Lung (tissue), 12 donors: ENCODE data around the gene EXOSC2. TPM values are rescaled to one million over a fixed set of nuclear protein-coding genes. Genes with fewer than 3 reads are reported as not detected.

Experiments
- ATAC-seq: fragments of 200-7000 bp; cut with Tn5 transposase; one replicate; pipeline ENCODE4 v1.9.1; 2020; ENCODE audit warnings: moderate number of reproducible peaks; ENCODE audit not compliant: insufficient read depth, low FRiP score
- DNase-seq, 3 donors: peaks; one replicate each; pipeline ENCODE4 v3.0.0-alpha.2; 2013 to 2017
- H3K27ac ChIP-seq, 2 donors: one replicate each; pipeline ENCODE4 v1.5.1; 2013; ENCODE audit warnings: mild to moderate bottlenecking in 2 of 2, moderate library complexity in 2 of 2, control low read depth in 1 of 2, inconsistent platforms in 1 of 2, low read depth in 1 of 2, low read length in 1 of 2
- H3K27me3 ChIP-seq, 3 donors: one replicate each; pipeline ENCODE4 v1.5.1; 2013; ENCODE audit warnings: low read length in 2 of 3; ENCODE audit not compliant: control insufficient read depth in 3 of 3, insufficient read depth in 3 of 3
- H3K36me3 ChIP-seq, 4 donors: one replicate each; pipeline ENCODE4 v1.5.1; 2013; ENCODE audit warnings: low read length in 4 of 4, mild to moderate bottlenecking in 1 of 4, moderate library complexity in 1 of 4; ENCODE audit not compliant: control insufficient read depth in 4 of 4, insufficient read depth in 4 of 4
- H3K4me1 ChIP-seq, 5 donors: one replicate each; pipeline ENCODE4 v1.5.1; 2013; ENCODE audit warnings: low read length in 5 of 5, mild to moderate bottlenecking in 2 of 5, moderate library complexity in 1 of 5; ENCODE audit not compliant: control insufficient read depth in 5 of 5, insufficient read depth in 5 of 5
- H3K4me3 ChIP-seq: one replicate; pipeline ENCODE4 v1.5.1; 2013; ENCODE audit warnings: mild to moderate bottlenecking, control low read depth, moderate library complexity
- H3K9ac ChIP-seq, 2 donors: one replicate each; pipeline ENCODE4 v1.5.1; 2013; ENCODE audit warnings: low read length in 2 of 2, control low read depth in 1 of 2; ENCODE audit not compliant: insufficient read depth in 1 of 2
- H3K9me3 ChIP-seq, 4 donors: one replicate each; pipeline ENCODE4 v1.5.1; 2013; ENCODE audit warnings: low read length in 3 of 4, mild to moderate bottlenecking in 1 of 4, moderate library complexity in 1 of 4; ENCODE audit not compliant: control insufficient read depth in 4 of 4, insufficient read depth in 3 of 4
- WGBS, 2 donors: extraction: QIAGEN DNeasy Blood & Tissue Kit; methylation state at CpG; one replicate each; pipeline ENCODE4 v1.1.7; 2013; 5-methylcytosine and 5-hydroxymethylcytosine counted together
- polyA plus RNA-seq, 2 donors: library from polyadenylated mRNA; stranded (reverse); fragments of 200-250 nt; gene quantifications; one replicate each; pipeline ENCODE4 v1.2.1, GENCODE V29; 2013
- total RNA-seq, 2 donors: library from RNA; depleted of rRNA in 1 of 2; stranded (reverse); fragments of >200 nt in 1 of 2; gene quantifications; one replicate each; pipeline ENCODE4 v1.2.1, GENCODE V29; 2014 to 2021
- TF ChIP-seq, protein P1 (sequence below): IDR thresholded peaks from 2 replicates; pipeline ENCODE4 v1.5.1; 2012; ENCODE audit warnings: mild to moderate bottlenecking; ENCODE audit errors: control extremely low read depth, extremely low read depth
- donor health status: control.
- donor health status: control.
- donor health status: Bipolar disorder and iron deficiency.
- donor health status: healthy.
- donor health status: DM: yes; HTN: yes; CAD: no.

Gene EXOSC2
- total and polyA plus RNA-seq, 4 donors = 15.3 to 23.0 (median 19.0) TPM

DNA sequence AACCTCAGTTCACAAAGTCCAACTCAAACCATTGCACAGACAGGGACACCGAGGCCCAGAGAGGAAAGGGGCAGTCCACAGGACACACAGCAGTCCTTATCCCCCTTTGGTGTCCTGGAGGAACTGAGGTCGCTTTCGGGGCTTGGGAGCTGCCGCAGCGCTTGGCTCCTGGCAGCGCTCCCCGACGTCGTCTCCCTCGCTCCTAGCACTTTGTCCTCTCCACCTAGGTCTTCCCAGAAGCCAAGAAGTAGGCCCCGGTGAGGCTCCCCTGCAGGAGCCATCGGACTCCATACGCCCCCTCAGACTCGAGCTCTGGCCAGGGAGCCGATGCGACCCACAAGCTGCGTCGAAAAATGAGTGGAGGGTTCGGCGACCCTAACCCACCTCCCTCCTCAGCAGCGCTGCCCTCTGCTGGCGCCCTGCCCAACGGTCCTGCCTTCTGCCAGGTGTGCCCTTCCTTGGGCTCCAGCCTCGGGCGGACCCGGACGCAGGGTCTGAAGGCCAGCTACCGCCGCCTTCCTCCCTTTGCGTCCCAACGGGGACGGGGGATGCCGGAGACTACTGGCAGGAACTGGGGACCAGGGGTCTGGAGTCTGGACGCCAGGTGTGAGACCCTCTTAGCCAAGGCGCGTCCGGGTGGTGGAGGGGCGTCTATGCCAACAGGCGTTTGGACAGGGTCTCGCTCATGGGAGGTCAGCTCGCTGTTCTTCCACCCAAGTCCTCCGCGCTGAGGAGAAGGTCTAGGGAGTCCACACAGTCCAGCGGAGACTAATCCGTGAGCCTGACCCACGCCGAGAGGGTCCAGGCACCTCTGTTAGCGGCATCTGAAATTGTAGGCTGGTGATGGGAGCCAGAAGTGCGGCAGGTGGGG, 31.2 kb upstream of the EXOSC2 start:
- H3K27ac ChIP-seq = no peak overlapping the region
- WGBS, 2 donors = 7% methylated on average over 49 of the region's 49 CpGs
- H3K4me1 ChIP-seq = peaks cover 0 to 28% (median 4%) of the 10 kb centered on the region in 5 donors
- H3K9me3 ChIP-seq = peaks cover 0 to 7% (median 0%) of the 10 kb centered on the region in 4 donors
- DNase-seq = no peak
- peaks cover 10 to 82% (median 64%) of the 10 kb centered on the region in 3 donors for H3K27me3 ChIP-seq
- ATAC-seq = no peak
- no peak overlapping the region for H3K4me3 ChIP-seq
- no peaks in the 10 kb centered on the region for H3K36me3 ChIP-seq
- TF ChIP-seq, protein P1, sequence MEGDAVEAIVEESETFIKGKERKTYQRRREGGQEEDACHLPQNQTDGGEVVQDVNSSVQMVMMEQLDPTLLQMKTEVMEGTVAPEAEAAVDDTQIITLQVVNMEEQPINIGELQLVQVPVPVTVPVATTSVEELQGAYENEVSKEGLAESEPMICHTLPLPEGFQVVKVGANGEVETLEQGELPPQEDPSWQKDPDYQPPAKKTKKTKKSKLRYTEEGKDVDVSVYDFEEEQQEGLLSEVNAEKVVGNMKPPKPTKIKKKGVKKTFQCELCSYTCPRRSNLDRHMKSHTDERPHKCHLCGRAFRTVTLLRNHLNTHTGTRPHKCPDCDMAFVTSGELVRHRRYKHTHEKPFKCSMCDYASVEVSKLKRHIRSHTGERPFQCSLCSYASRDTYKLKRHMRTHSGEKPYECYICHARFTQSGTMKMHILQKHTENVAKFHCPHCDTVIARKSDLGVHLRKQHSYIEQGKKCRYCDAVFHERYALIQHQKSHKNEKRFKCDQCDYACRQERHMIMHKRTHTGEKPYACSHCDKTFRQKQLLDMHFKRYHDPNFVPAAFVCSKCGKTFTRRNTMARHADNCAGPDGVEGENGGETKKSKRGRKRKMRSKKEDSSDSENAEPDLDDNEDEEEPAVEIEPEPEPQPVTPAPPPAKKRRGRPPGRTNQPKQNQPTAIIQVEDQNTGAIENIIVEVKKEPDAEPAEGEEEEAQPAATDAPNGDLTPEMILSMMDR = no peak
- no peak overlapping the region for H3K9ac ChIP-seq

- H3K4me3 ChIP-seq = no peak overlapping the region
- ATAC-seq (no peak), DNase-seq (no peak)
- H3K4me1 ChIP-seq = peaks cover 0 to 28% (median 4%) of the 10 kb centered on the region in 5 donors
- H3K36me3 ChIP-seq = no peaks in the 10 kb centered on the region
- H3K27ac ChIP-seq = no peak overlapping the region
- TF ChIP-seq, protein P1 = no peak
- peaks cover 0 to 7% (median 0%) of the 10 kb centered on the region in 4 donors for H3K9me3 ChIP-seq
- peaks cover 10 to 85% (median 66%) of the 10 kb centered on the region in 3 donors for H3K27me3 ChIP-seq
- WGBS, 2 donors = 1 to 4% methylated on average over 15 of the region's 15 CpGs
- H3K9ac ChIP-seq = no peak overlapping the region
Observed at GRCh38 chr9:130662970-130663257, 30.7 kb upstream of the EXOSC2 start.

GRCh38 chr9:130663258-130663976, 30.2 kb upstream of the EXOSC2 start:
- Histone ChIP-seq H3K9ac (no peak overlapping the region), H3K27me3 (peaks cover 10 to 85% (median 66%) of the 10 kb centered on the region in 3 donors), H3K4me1 (peaks cover 0 to 28% (median 4%) of the 10 kb centered on the region in 5 donors), H3K27ac (no peak overlapping the region), H3K36me3 (no peaks in the 10 kb centered on the region), H3K9me3 (peaks cover 0 to 7% (median 0%) of the 10 kb centered on the region in 4 donors), H3K4me3 (no peak overlapping the region)
- no peak for ATAC-seq
- 1 to 2% methylated on average over 51 to 65 of the region's 65 CpGs for WGBS, 2 donors
- TF ChIP-seq, protein P1 = no peak
- no peak for DNase-seq
